ENCODE data around the gene TPSAB1.

The TPSAB1 gene

GRCh38 chr16:1209081-1209480 is 31.4 kb upstream of the TPSAB1 start:
- no peak for DNase-seq (ENCODE audit: low read depth in 2 of 2, low spot score in 1 of 2)

- DNase-seq (ENCODE audit: low read depth in 2 of 2, low spot score in 1 of 2): no peak
These were observed 30.0 kb upstream of the TPSAB1 start for GRCh38 chr16:1210461-1210860.

GRCh38 chr16:1211451-1212268 is 28.8 kb upstream of the TPSAB1 start:
- DNase-seq (ENCODE audit: low read depth in 2 of 2, low spot score in 1 of 2): no peak

- DNase-seq (ENCODE audit: low read depth in 2 of 2, low spot score in 1 of 2): no peak
These were observed 27.8 kb upstream of the TPSAB1 start for GRCh38 chr16:1212616-1213194.

DNA sequence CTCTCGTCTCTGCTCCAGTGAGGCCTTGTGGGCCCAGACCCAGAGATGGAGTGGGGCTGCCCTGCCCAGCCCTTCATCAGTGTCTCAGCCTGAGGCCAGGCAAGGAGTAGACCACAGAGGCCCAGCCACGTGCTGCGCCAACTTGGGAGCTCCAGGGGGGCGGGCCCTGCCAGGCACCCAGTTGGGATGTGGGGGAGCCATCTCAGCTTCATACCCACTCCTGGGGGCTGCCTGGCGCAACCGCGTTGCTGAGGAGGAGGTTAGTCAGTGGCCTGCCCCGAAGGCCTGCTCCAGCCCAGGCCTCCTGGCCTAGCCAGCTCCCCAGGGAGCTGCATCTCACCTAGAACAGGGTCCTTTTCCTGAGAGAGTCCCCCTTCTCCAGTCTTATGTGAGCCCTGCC is 27.3 kb upstream of the TPSAB1 start:
- no peak for DNase-seq (ENCODE audit: low read depth in 2 of 2, low spot score in 1 of 2)

GRCh38 chr16:1213796-1214372 is 26.6 kb upstream of the TPSAB1 start:
- no peak for DNase-seq (ENCODE audit: low read depth in 2 of 2, low spot score in 1 of 2)

DNA sequence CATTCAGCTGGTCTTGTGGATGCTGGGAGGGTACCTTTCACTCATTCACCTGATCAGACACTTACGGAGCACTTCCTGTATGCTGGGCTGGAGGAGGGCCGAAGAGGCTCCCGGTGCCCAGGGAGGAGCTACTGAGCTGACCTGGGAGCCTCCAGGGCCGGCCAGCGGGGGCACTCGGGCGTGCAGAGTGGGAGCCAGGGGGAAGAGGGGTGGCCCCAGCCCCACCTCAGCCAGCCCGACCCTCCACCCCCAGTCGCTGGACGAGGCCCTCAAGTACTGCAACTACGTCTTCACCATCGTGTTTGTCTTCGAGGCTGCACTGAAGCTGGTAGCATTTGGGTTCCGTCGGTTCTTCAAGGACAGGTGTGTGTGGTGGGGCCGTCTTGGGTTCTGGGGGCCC is 25.8 kb upstream of the TPSAB1 start:
- no peak for DNase-seq (ENCODE audit: low read depth in 2 of 2, low spot score in 1 of 2)

DNA sequence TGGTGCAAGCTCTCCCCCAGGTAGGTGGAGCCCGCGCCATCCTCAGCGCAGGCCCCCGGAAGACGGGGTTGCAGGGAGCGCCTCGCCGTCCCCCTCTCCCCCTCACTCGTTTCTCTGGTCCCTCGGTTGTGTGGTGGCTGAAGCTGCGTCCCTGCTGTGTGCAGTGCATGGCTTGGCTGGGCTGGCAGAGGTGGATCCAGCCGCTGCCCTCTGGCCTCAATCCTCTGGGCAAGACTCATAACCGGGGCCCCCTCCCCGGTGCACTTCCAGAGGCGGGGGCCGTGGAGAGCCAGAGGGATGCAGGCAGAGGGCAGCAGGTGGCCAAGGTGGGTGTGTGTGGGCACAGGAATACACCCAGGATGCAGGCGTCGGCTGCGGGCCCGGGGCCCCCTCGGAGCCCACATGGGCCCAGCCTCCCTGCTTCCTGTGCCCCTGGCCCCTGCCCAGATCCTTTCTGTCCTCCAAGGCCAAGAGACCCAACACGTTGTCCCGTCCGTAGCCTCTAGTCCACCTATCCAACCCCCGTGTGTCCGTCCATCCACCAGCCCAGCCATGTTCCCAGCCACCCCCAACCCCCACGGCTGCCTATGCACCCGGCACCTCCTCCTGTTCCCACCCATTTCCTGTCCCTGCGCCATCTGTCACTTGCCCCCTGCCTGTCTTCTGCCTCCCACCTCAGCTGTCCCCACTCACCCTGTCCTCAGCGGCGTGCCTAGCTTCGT is 24.8 kb upstream of the TPSAB1 start:
- DNase-seq (ENCODE audit: low read depth in 2 of 2, low spot score in 1 of 2): no peak

DNA sequence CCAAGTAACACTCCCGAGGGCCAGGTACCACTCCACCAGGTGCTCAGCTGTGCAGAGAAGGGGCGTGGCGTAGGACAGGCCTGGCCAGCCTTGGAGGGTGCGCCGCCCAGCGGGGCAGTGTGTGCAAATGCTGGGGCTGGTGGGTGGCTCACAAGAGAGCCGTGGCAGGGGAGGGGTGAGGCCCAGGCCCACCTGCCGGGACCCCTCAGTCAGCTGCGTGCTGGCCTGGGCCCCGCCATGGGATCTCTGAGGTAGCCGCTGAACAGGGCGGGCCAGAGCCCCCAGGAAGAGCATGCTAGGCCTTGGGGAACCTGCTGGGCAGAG is 24.2 kb upstream of the TPSAB1 start:
- DNase-seq (ENCODE audit: low read depth in 2 of 2, low spot score in 1 of 2): no peak

DNA sequence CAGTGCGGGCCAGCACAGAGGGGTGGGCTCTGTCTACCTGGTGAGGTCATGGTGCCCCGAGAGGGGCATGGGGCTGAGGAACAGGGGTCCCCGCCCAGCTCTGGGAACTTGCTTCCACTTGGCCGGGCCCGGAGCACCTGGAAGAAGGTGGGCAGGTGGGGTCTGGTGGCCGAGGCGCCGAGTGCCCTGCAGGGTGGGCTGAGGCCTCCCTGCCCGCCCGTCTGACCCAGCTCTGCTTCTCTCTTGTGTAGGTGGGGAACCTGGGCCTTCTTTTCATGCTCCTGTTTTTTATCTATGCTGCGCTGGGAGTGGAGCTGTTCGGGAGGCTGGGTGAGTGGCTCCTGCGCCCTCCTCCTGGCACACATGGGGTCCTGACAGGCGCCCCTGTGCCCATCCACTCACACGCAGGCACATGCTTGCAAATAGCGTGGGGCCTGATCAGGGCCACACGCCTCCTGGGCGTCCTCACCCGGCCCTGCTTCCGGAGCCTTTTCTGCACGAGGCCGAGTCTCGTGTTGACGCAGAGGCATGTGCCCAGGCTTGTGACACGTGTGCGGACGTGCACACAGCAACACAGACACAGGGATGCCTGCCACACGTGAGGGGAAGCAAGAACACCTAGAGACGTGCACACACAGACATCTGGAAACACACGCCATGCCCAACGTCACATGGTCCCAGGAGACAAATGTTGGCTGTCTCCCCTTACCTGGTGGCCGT is 23.7 kb upstream of the TPSAB1 start:
- DNase-seq (ENCODE audit: low read depth in 2 of 2, low spot score in 1 of 2): no peak

- DNase-seq (ENCODE audit: low read depth in 2 of 2, low spot score in 1 of 2): no peak
These were observed 23.0 kb upstream of the TPSAB1 start for GRCh38 chr16:1217526-1217925.

- DNase-seq (ENCODE audit: low read depth in 2 of 2, low spot score in 1 of 2): no peak
These were observed 22.2 kb upstream of the TPSAB1 start for GRCh38 chr16:1218061-1218929.

- no peak for DNase-seq (ENCODE audit: low read depth in 2 of 2, low spot score in 1 of 2)
These were observed 21.4 kb upstream of the TPSAB1 start for GRCh38 chr16:1218930-1219611.

GRCh38 chr16:1220098-1220728 is 20.3 kb upstream of the TPSAB1 start:
- DNase-seq (ENCODE audit: low read depth in 2 of 2, low spot score in 1 of 2): no peak

DNA sequence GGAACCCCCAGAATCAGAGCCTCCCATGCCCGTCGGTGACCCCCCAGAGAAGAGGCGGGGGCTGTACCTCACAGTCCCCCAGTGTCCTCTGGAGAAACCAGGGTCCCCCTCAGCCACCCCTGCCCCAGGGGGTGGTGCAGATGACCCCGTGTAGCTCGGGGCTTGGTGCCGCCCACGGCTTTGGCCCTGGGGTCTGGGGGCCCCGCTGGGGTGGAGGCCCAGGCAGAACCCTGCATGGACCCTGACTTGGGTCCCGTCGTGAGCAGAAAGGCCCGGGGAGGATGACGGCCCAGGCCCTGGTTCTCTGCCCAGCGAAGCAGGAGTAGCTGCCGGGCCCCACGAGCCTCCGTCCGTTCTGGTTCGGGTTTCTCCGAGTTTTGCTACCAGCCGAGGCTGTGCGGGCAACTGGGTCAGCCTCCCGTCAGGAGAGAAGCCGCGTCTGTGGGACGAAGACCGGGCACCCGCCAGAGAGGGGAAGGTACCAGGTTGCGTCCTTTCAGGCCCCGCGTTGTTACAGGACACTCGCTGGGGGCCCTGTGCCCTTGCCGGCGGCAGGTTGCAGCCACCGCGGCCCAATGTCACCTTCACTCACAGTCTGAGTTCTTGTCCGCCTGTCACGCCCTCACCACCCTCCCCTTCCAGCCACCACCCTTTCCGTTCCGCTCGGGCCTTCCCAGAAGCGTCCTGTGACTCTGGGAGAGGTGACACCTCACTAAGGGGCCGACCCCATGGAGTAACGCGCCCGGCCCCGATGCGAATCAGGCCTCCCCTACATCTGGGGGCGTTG is 19.5 kb upstream of the TPSAB1 start:
- no peak for DNase-seq (ENCODE audit: low read depth in 2 of 2, low spot score in 1 of 2)

DNA sequence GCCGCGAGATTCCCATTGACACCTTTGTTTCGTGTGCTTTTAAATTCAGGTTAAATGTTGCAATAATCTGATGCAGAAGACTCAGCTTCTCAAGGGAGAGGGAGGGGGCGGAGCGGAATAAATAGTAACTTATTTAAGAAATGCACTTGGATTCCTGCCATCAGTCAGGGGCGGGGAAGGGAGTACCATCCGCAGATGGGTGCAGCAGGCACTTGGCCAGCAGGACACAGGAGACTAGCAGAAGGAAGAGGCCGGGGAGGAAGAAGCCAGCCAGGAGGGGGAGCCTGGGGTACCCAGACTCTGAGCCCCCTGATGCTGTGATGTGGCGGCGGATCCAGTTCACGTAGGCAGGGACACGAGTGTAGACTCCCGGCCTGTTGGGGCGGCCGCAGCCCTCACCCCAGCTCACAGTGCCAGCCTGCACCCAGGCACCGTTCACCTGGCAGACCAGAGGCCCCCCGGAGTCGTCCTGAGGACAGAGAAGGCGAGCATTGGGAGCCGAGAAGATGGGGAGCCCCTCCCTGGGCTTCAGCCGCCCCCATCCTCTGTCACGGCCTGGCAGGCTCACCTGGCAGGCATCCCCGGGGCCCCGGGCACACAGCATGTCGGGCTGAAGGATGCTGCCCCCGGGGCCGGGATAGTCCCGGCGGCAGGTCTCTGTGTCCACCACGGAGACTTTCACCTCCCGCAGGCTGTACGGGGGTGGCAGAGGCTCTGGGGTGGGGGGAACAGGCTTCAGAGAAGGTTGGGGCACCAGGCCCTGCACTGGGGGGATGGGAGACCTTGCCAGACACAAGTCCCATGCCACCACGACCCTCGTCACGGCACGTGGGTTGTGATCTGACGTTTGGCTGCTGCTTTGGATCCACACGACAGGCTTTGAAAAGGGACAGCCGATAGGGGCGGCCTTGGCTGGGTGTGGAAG is 18.6 kb upstream of the TPSAB1 start:
- no peak for DNase-seq (ENCODE audit: low read depth in 2 of 2, low spot score in 1 of 2)

GRCh38 chr16:1222553-1223354 is 17.8 kb upstream of the TPSAB1 start:
- DNase-seq (ENCODE audit: low read depth in 2 of 2, low spot score in 1 of 2): no peak

All from stimulated activated CD8-positive, alpha-beta memory T cell treated with anti-CD3 and anti-CD28 coated beads, Interleukin-4, amount 100 ng/mL, for 1 hour (primary cell).